KMS-11 (cell line): ENCODE measurements around the gene PET117.
"Not testable (repeated sequence)": the region's sequence is repeated elsewhere in the genome, so short reads cannot be mapped to it uniquely, and the experiment has no call there.

Experiments used
- H2AFZ ChIP-seq: fragments of 200-600 bp; sonication (generic); 2 replicates; pipeline ENCODE4 v1.6.1; 2016; ENCODE audit warnings: antibody characterized with exemption, mixed run types, low read depth
- H3K27ac ChIP-seq: fragments of 200-600 bp; sonication (generic); 2 replicates; pipeline ENCODE4 v1.6.1; 2016; ENCODE audit warnings: mild to moderate bottlenecking, mixed run types
- H3K27me3 ChIP-seq: fragments of 200-600 bp; sonication (generic); 2 replicates; pipeline ENCODE4 v1.6.1; 2017; ENCODE audit warnings: mild to moderate bottlenecking, low read depth, mixed run types, moderate library complexity; ENCODE audit not compliant: insufficient read depth
- H3K36me3 ChIP-seq: fragments of 200-600 bp; sonication (generic); 2 replicates; pipeline ENCODE4 v1.6.1; 2017; ENCODE audit warnings: mild to moderate bottlenecking, mixed run types; ENCODE audit not compliant: insufficient read depth
- H3K4me1 ChIP-seq: fragments of 200-600 bp; sonication (generic); 2 replicates; pipeline ENCODE4 v1.6.1; 2016; ENCODE audit warnings: mild to moderate bottlenecking, low read depth, mixed run types; ENCODE audit not compliant: poor library complexity, severe bottlenecking
- H3K4me2 ChIP-seq: fragments of 200-600 bp; sonication (generic); 2 replicates; pipeline ENCODE4 v1.7.0; 2016; ENCODE audit warnings: mild to moderate bottlenecking, mixed run types
- H3K4me3 ChIP-seq: fragments of 200-600 bp; sonication (generic); IDR thresholded peaks from 2 replicates; pipeline ENCODE4 v1.6.1; 2017; ENCODE audit warnings: low read depth, low read length, mixed read lengths; ENCODE audit not compliant: insufficient read depth
- H3K79me2 ChIP-seq: fragments of 200-600 bp; sonication (generic); 2 replicates; pipeline ENCODE4 v1.6.1; 2016; ENCODE audit warnings: low read depth, mixed run types; ENCODE audit not compliant: insufficient read depth
- H3K9ac ChIP-seq: fragments of 200-600 bp; sonication (generic); 2 replicates; pipeline ENCODE4 v1.6.1; 2016; ENCODE audit warnings: mild to moderate bottlenecking, mixed run types
- H4K20me1 ChIP-seq: fragments of 200-600 bp; sonication (generic); 2 replicates; pipeline ENCODE4 v1.6.1; 2016; ENCODE audit warnings: mild to moderate bottlenecking, mixed run types; ENCODE audit not compliant: insufficient read depth
- CTCF ChIP-seq: fragments of 200-600 bp; sonication (generic); conservative IDR thresholded peaks from 2 replicates; pipeline ENCODE4 v1.6.1; 2017; ENCODE audit warnings: low read depth, mild to moderate bottlenecking, antibody characterized with exemption, low read length, moderate library complexity, mixed read lengths

The PET117 gene

DNA sequence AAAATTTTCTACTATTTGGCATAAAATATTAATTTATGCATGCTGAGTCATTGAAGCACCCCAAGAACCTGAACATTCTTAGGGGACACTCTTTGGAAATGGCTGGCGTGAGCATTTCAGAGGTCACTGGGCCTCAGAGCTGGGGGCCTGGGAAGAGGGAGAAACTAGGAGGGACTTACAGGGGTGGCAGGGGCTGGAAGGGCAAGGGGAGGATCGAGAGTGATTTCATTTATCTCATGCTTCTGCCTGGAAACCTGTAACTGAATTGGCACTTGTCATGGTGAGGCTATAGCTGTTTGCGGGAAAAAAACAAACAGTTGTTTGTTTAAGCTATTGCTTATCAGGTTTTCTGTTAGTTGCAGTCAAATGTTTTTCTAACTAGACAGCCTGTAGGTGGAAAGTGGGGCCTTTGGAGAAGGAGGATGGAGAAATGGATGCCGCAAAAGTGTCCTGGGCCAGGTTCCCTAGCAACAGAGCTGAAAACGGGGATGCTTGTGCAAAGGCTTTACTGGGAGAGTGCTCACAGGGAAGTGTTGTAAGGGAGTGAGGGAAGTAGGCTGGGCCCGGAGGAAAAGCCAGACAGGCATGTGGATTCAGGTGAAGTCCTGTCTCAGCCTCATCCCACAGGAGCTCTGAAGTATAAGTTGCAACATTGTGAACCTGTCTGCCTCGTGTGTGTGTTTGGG lies 36.4 kb upstream of the PET117 start:
- Histone ChIP-seq H3K4me2 (no peak overlapping the region), H3K27me3 (no peaks in the 10 kb centered on the region), H3K36me3 (no peaks in the 10 kb centered on the region), H2AFZ (no peak overlapping the region), H3K27ac (no peak overlapping the region), H3K4me3 (no peak overlapping the region), H3K79me2 (no peaks in the 10 kb centered on the region), H3K9ac (no peak overlapping the region), H3K4me1 (no peaks in the 10 kb centered on the region), H4K20me1 (no peaks in the 10 kb centered on the region)
- TF ChIP-seq CTCF: no peak

GRCh38 chr20:18103497-18103896 lies 34.2 kb upstream of the PET117 start:
- H3K36me3 ChIP-seq: no peaks in the 10 kb centered on the region
- H3K27me3 ChIP-seq: no peaks in the 10 kb centered on the region
- no peaks in the 10 kb centered on the region for H4K20me1 ChIP-seq
- no peak overlapping the region for H3K27ac ChIP-seq
- no peak overlapping the region for H2AFZ ChIP-seq
- no peak overlapping the region for H3K4me2 ChIP-seq
- no peak overlapping the region for H3K9ac ChIP-seq
- no peaks in the 10 kb centered on the region for H3K4me1 ChIP-seq
- no peak for TF ChIP-seq CTCF
- no peaks in the 10 kb centered on the region for H3K79me2 ChIP-seq
- H3K4me3 ChIP-seq: no peak overlapping the region

DNA sequence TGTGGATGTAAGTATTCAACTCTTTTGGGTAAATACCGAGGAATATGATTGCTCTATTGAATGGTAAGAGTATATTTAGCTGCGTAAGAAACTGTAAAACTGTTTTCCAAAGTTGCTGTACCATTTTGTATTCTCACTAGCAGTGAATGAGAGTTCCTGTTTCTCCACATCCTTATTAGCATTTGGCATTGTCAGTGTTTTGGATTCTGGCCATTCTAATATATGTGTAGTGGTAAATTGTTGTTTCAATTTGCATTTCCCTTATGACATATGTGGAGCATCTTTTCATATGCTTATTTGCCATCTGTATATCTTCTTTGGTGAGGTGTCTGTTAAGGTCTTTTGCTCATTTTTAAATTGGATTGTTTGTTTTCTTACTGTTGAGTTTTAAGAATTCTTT lies 29.3 kb upstream of the PET117 start:
- Histone ChIP-seq H3K9ac (no peak overlapping the region), H2AFZ (no peak overlapping the region), H3K27me3 (no peaks in the 10 kb centered on the region), H3K4me1 (no peaks in the 10 kb centered on the region), H4K20me1 (no peaks in the 10 kb centered on the region), H3K4me3 (no peak overlapping the region), H3K27ac (no peak overlapping the region), H3K4me2 (no peak overlapping the region), H3K79me2 (no peaks in the 10 kb centered on the region), H3K36me3 (no peaks in the 10 kb centered on the region)
- TF ChIP-seq CTCF: no peak

GRCh38 chr20:18128574-18128973 lies 9.1 kb upstream of the PET117 start:
- not testable (repeated sequence) for H3K27ac ChIP-seq, H3K9ac ChIP-seq, H3K4me1 ChIP-seq, H3K36me3 ChIP-seq, H3K27me3 ChIP-seq, H3K4me3 ChIP-seq, H3K79me2 ChIP-seq, H3K4me2 ChIP-seq, H2AFZ ChIP-seq, H4K20me1 ChIP-seq

DNA sequence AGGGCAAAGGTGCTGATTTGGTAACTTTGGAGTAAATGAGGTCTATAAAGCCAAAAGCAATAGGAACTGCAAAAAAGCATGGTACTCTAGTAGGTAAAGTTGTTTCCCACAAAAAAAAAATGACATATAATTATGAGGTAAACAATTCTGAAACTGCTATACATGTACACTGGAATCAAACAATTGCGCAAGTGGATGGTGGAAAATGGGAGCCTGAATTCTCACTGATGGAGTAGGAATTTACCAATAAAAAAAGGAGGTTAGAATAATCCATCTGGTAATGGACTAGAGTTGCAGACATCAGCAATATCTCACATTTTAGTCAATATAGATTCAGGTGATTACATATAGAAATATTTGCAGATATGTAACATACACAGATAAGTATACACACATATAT lies 5.0 kb upstream of the PET117 start:
- no peak overlapping the region for H3K27ac ChIP-seq
- H3K36me3 ChIP-seq: no peaks in the 10 kb centered on the region
- H3K9ac ChIP-seq: no peak overlapping the region
- H3K4me1 ChIP-seq: no peaks in the 10 kb centered on the region
- H2AFZ ChIP-seq: no peak overlapping the region
- no peaks in the 10 kb centered on the region for H4K20me1 ChIP-seq
- no peaks in the 10 kb centered on the region for H3K27me3 ChIP-seq
- no peak overlapping the region for H3K4me3 ChIP-seq
- no peak for TF ChIP-seq CTCF
- no peaks in the 10 kb centered on the region for H3K79me2 ChIP-seq
- no peak overlapping the region for H3K4me2 ChIP-seq
